ENCODE measurements around the gene PIGU. TPM values are rescaled to one million over a fixed set of nuclear protein-coding genes. Genes with fewer than 3 reads are reported as not detected.

PIGU gene
- polyA plus RNA-seq, 3 donors: 5.8 to 11.3 (median 10.9) TPM

DNA sequence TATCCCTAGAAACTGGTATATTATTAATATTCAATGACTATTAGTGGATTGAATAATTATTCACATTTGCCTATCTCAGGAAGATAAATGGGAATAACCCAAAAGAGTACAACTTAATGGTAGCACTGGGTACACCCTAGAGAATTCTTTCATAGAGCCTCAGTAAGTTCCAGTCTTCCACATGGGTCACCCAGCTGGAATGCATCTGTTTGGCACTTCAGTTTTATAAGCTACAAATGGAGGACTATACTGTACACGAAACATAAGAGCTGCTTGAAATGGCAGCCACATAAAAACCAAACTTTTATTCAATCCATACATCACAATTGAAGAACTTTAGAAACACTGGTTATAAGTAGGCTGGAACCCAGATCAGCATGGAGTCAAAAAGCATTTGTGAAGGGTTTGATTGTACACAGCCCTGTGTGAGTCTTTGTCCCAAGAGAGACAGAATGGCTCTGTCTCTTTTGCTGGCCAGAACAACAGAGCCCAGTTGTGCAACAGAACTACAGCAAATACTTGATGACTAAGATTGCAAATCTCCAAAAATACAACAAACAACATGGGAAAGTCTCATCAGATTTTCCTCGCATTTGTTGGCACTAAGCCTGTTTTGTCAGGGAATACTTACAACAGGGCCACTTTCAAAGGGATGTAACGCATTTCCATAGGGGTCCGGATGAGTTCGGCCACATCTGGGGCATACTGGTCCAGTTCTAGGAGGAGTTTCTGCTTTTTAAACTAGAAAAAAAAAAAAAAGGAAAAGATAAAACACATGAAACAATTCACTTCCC lies 39.5 kb downstream of the PIGU start:
- Histone ChIP-seq H4K20me1 (ENCODE audit: insufficient read depth, low read length) (no peaks in the 10 kb centered on the region), H3K4me2 (replicated peaks; ENCODE audit: extremely low read depth, low read length, poor library complexity, severe bottlenecking) (no peak overlapping the region), H3K9me3 (replicated peaks in 1 of 2; ENCODE audit: control insufficient read depth in 1 of 2, insufficient read depth in 1 of 2, low read length in 2 of 2) (no peaks in the 10 kb centered on the region), H3K4me1 (ENCODE audit: control insufficient read depth in 1 of 2, insufficient read depth in 2 of 2, low read length in 2 of 2) (peaks cover 20 to 29% of the 10 kb centered on the region in 2 donors), H3K27me3 (ENCODE audit: control insufficient read depth in 2 of 2, insufficient read depth in 2 of 2, low read length in 2 of 2) (no peaks in the 10 kb centered on the region), H3K27ac (ENCODE audit: low read depth in 1 of 2, low read length in 2 of 2) (no peak overlapping the region), H3K36me3 (replicated peaks in 1 of 2; ENCODE audit: control insufficient read depth in 1 of 2, insufficient read depth in 2 of 2, low read length in 2 of 2) (peaks cover 19 to 20% of the 10 kb centered on the region in 2 donors), H2AFZ (ENCODE audit: insufficient read depth, low read depth, low read length, poor library complexity, severe bottlenecking) (no peak overlapping the region), H3K9ac (ENCODE audit: insufficient read depth, low read length, poor library complexity, severe bottlenecking) (no peak overlapping the region), H3K4me3 (replicated peaks in 1 of 3; ENCODE audit: low read depth in 2 of 3, low read length in 3 of 3) (no peak overlapping the region), H3K79me2 (ENCODE audit: insufficient read depth, low read length) (no peaks in the 10 kb centered on the region)
- Mint-ChIP-seq H3K36me3 (peaks cover 23 to 41% of the 10 kb centered on the region in 2 donors), H3K27me3 (ENCODE audit: low read depth in 3 of 3) (peaks cover 0 to 4% (median 0%) of the 10 kb centered on the region in 3 donors), H3K4me1 (peaks cover 37% of the 10 kb centered on the region), H3K4me3 (no peak overlapping the region), H3K9me3 (no peaks in the 10 kb centered on the region), H3K27ac (peak overlapping the region in 6 of 7 donors; percentile 34 to 77 (median 51))
- intact Hi-C loops (cut with micrococcal nuclease): no loop called here
- WGBS (ENCODE audit: insufficient coverage): 78% methylated on average over 1 of the region's 5 CpGs
- no peak for DNase-seq
- TF ChIP-seq, protein P1, sequence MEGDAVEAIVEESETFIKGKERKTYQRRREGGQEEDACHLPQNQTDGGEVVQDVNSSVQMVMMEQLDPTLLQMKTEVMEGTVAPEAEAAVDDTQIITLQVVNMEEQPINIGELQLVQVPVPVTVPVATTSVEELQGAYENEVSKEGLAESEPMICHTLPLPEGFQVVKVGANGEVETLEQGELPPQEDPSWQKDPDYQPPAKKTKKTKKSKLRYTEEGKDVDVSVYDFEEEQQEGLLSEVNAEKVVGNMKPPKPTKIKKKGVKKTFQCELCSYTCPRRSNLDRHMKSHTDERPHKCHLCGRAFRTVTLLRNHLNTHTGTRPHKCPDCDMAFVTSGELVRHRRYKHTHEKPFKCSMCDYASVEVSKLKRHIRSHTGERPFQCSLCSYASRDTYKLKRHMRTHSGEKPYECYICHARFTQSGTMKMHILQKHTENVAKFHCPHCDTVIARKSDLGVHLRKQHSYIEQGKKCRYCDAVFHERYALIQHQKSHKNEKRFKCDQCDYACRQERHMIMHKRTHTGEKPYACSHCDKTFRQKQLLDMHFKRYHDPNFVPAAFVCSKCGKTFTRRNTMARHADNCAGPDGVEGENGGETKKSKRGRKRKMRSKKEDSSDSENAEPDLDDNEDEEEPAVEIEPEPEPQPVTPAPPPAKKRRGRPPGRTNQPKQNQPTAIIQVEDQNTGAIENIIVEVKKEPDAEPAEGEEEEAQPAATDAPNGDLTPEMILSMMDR (IDR thresholded peaks at IDR 0.05): no peak

DNA sequence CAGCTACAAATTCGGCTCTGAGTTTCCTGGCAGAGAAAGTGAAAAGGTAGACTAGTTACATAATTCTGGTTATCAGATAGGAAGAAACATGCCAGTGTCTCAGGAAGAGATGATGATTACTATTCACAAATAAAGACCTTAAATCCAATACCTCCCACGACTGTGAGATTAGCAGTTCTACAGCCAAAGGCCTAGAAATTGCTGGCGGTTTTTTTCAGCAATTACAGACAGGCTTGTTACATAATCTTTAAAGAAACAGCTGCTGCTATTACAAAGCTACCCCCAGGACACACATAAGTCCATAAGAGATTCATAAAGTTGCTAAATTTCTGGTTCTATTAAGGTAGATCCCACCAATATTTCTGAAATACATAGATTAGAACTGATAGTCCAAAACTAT lies 40.2 kb downstream of the PIGU start:
- TF ChIP-seq, protein P1 (IDR thresholded peaks at IDR 0.05): no peak
- H3K27ac Mint-ChIP-seq: peak overlapping the region in 1 of 7 donors; percentile 25

More for the DNA sequence above, 40.2 kb downstream of the PIGU start:
- WGBS (ENCODE audit: insufficient coverage): no CpG with 5 or more reads among the region's 3 CpGs
- no peak overlapping the region for H3K27ac ChIP-seq (ENCODE audit: low read depth in 1 of 2, low read length in 2 of 2)
- peaks cover 14 to 22% of the 10 kb centered on the region in 2 donors for H3K4me1 ChIP-seq (ENCODE audit: control insufficient read depth in 1 of 2, insufficient read depth in 2 of 2, low read length in 2 of 2)
- H3K4me2 ChIP-seq (replicated peaks; ENCODE audit: extremely low read depth, low read length, poor library complexity, severe bottlenecking): no peak overlapping the region
- no peaks in the 10 kb centered on the region for H4K20me1 ChIP-seq (ENCODE audit: insufficient read depth, low read length)
- no peak overlapping the region for H3K4me3 ChIP-seq (replicated peaks in 1 of 3; ENCODE audit: low read depth in 2 of 3, low read length in 3 of 3)
- no peaks in the 10 kb centered on the region for H3K27me3 ChIP-seq (ENCODE audit: control insufficient read depth in 2 of 2, insufficient read depth in 2 of 2, low read length in 2 of 2)
- Mint-ChIP-seq H3K27me3 (ENCODE audit: low read depth in 3 of 3) (peaks cover 0 to 4% (median 0%) of the 10 kb centered on the region in 3 donors), H3K9me3 (no peaks in the 10 kb centered on the region), H3K36me3 (peaks cover 24 to 42% of the 10 kb centered on the region in 2 donors), H3K4me1 (peaks cover 30% of the 10 kb centered on the region), H3K4me3 (no peak overlapping the region)
- H3K9ac ChIP-seq (ENCODE audit: insufficient read depth, low read length, poor library complexity, severe bottlenecking): no peak overlapping the region
- intact Hi-C loops (cut with micrococcal nuclease): no loop called here
- no peak for DNase-seq
- H3K36me3 ChIP-seq (replicated peaks in 1 of 2; ENCODE audit: control insufficient read depth in 1 of 2, insufficient read depth in 2 of 2, low read length in 2 of 2): peaks cover 19 to 26% of the 10 kb centered on the region in 2 donors
- H3K79me2 ChIP-seq (ENCODE audit: insufficient read depth, low read length): no peaks in the 10 kb centered on the region
- no peaks in the 10 kb centered on the region for H3K9me3 ChIP-seq (replicated peaks in 1 of 2; ENCODE audit: control insufficient read depth in 1 of 2, insufficient read depth in 1 of 2, low read length in 2 of 2)
- H2AFZ ChIP-seq (ENCODE audit: insufficient read depth, low read depth, low read length, poor library complexity, severe bottlenecking): no peak overlapping the region
